SH-SY5Y (cell line): ENCODE results near the gene ZNF518A.

Experiments
- GATA2 ChIP-seq: IDR thresholded peaks from 2 replicates; pipeline ENCODE4 v1.6.1; 2011; ENCODE audit warnings: mild to moderate bottlenecking, low read depth, low read length
- GATA3 ChIP-seq: IDR thresholded peaks from 2 replicates; pipeline ENCODE4 v1.6.1; 2011; ENCODE audit warnings: low read depth, mild to moderate bottlenecking, low read length, moderate library complexity

GRCh38 chr10:96153070-96153469 is 23.0 kb downstream of the ZNF518A start:
- TF ChIP-seq GATA2 (no peak), GATA3 (no peak)
